RWPE1 (cell line): Measurements from ENCODE around the gene CCL15.

ENCODE experiments used
- CTCF ChIA-PET: fragments of 350-600 bp; sonication (Branson Sonifier 250); formaldehyde crosslinking; extraction: SDS; loops from one replicate; lab custom pipeline; 2021; lab: Yijun Ruan, JAX
- POLR2A ChIA-PET: fragments of 400-600 bp; formaldehyde crosslinking; extraction: SDS; loops from one replicate; lab custom pipeline; 2020; ENCODE audit warnings: antibody characterized with exemption; ENCODE audit not compliant: low non-redundant PET; lab: Yijun Ruan, JAX
- DNase-seq: peaks from one replicate; pipeline ENCODE4 v3.0.0; 2012; ENCODE audit warnings: low spot score
- H3K27ac ChIP-seq: fragments of 450-650 bp; 2 replicates; pipeline ENCODE4 v1.5.1; 2017
- TF ChIP-seq, protein P1 (sequence below): fragments of 450-650 bp; conservative IDR thresholded peaks from 2 replicates; pipeline ENCODE4 v1.5.1; 2017; ENCODE audit warnings: low read depth, mild to moderate bottlenecking

The CCL15 gene

GRCh38 chr17:35963663-35964062, 37.7 kb downstream of the CCL15 start:
- POLR2A ChIA-PET = no interaction called here
- TF ChIP-seq, protein P1, sequence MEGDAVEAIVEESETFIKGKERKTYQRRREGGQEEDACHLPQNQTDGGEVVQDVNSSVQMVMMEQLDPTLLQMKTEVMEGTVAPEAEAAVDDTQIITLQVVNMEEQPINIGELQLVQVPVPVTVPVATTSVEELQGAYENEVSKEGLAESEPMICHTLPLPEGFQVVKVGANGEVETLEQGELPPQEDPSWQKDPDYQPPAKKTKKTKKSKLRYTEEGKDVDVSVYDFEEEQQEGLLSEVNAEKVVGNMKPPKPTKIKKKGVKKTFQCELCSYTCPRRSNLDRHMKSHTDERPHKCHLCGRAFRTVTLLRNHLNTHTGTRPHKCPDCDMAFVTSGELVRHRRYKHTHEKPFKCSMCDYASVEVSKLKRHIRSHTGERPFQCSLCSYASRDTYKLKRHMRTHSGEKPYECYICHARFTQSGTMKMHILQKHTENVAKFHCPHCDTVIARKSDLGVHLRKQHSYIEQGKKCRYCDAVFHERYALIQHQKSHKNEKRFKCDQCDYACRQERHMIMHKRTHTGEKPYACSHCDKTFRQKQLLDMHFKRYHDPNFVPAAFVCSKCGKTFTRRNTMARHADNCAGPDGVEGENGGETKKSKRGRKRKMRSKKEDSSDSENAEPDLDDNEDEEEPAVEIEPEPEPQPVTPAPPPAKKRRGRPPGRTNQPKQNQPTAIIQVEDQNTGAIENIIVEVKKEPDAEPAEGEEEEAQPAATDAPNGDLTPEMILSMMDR = no peak
- no peak for DNase-seq
- H3K27ac ChIP-seq = no peak overlapping the region
- CTCF ChIA-PET = no interaction called here

DNA sequence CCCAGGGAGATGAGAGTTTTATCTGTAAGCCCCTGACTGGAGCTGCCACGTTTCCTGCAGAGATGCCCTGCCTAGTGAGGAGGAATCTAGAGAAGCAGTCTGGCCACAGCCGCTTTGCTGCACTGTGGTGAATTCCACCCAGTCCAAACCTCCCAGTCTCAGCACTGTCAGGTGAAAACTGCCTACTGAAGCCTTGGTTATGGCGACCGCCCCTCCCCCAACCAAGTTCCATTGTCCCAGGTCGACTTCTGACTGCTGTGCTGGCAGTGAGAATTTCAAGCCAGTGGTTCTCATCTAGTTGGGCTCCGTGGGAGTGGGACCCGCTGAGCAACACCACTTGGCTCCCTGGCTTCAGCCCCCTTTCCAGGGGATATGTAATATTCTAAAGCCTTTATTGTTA, 47.6 kb downstream of the CCL15 start:
- POLR2A ChIA-PET = no interaction called here
- CTCF ChIA-PET = no interaction called here
- DNase-seq = no peak
- TF ChIP-seq, protein P1 = no peak
- H3K27ac ChIP-seq = no peak overlapping the region

- no peak for DNase-seq
- TF ChIP-seq, protein P1 = no peak
- ChIA-PET CTCF (no interaction called here), POLR2A (no interaction called here)
- no peak overlapping the region for H3K27ac ChIP-seq
These were observed 52.0 kb downstream of the CCL15 start for GRCh38 chr17:35949401-35949800.

- H3K27ac ChIP-seq = no peak overlapping the region
- DNase-seq = no peak
- ChIA-PET CTCF (interaction anchor here (0.6 to 0.8 kb wide), 4 partner anchors 17 to 547 kb away, joined by 3 to 7 read pairs (median 5); no protein-coding TSS in a partner anchor), POLR2A (no interaction called here)
- TF ChIP-seq, protein P1 = no peak
These were observed 53.3 kb downstream of the CCL15 start for GRCh38 chr17:35948092-35948491.
